Lung (tissue), 12 donors: ENCODE results near the gene ZNF619. TPM values are rescaled to one million over a fixed set of nuclear protein-coding genes. Genes with fewer than 3 reads are reported as not detected.

Experiments
- ATAC-seq: fragments of 200-7000 bp; cut with Tn5 transposase; one replicate; pipeline ENCODE4 v1.9.1; 2020; ENCODE audit warnings: moderate number of reproducible peaks; ENCODE audit not compliant: insufficient read depth, low FRiP score
- DNase-seq, 3 donors: peaks; one replicate each; pipeline ENCODE4 v3.0.0-alpha.2; 2013 to 2017
- H3K27ac ChIP-seq, 2 donors: one replicate each; pipeline ENCODE4 v1.5.1; 2013; ENCODE audit warnings: mild to moderate bottlenecking in 2 of 2, moderate library complexity in 2 of 2, control low read depth in 1 of 2, inconsistent platforms in 1 of 2, low read depth in 1 of 2, low read length in 1 of 2
- H3K27me3 ChIP-seq, 3 donors: one replicate each; pipeline ENCODE4 v1.5.1; 2013; ENCODE audit warnings: low read length in 2 of 3; ENCODE audit not compliant: control insufficient read depth in 3 of 3, insufficient read depth in 3 of 3
- H3K36me3 ChIP-seq, 4 donors: one replicate each; pipeline ENCODE4 v1.5.1; 2013; ENCODE audit warnings: low read length in 4 of 4, mild to moderate bottlenecking in 1 of 4, moderate library complexity in 1 of 4; ENCODE audit not compliant: control insufficient read depth in 4 of 4, insufficient read depth in 4 of 4
- H3K4me1 ChIP-seq, 5 donors: one replicate each; pipeline ENCODE4 v1.5.1; 2013; ENCODE audit warnings: low read length in 5 of 5, mild to moderate bottlenecking in 2 of 5, moderate library complexity in 1 of 5; ENCODE audit not compliant: control insufficient read depth in 5 of 5, insufficient read depth in 5 of 5
- H3K4me3 ChIP-seq: one replicate; pipeline ENCODE4 v1.5.1; 2013; ENCODE audit warnings: mild to moderate bottlenecking, control low read depth, moderate library complexity
- H3K9ac ChIP-seq, 2 donors: one replicate each; pipeline ENCODE4 v1.5.1; 2013; ENCODE audit warnings: low read length in 2 of 2, control low read depth in 1 of 2; ENCODE audit not compliant: insufficient read depth in 1 of 2
- H3K9me3 ChIP-seq, 4 donors: one replicate each; pipeline ENCODE4 v1.5.1; 2013; ENCODE audit warnings: low read length in 3 of 4, mild to moderate bottlenecking in 1 of 4, moderate library complexity in 1 of 4; ENCODE audit not compliant: control insufficient read depth in 4 of 4, insufficient read depth in 3 of 4
- CTCF ChIP-seq: IDR thresholded peaks from 2 replicates; pipeline ENCODE4 v1.5.1; 2012; ENCODE audit warnings: mild to moderate bottlenecking; ENCODE audit errors: control extremely low read depth, extremely low read depth
- WGBS, 2 donors: extraction: QIAGEN DNeasy Blood & Tissue Kit; methylation state at CpG; one replicate each; pipeline ENCODE4 v1.1.7; 2013; 5-methylcytosine and 5-hydroxymethylcytosine counted together
- polyA plus RNA-seq, 2 donors: library from polyadenylated mRNA; stranded (reverse); fragments of 200-250 nt; gene quantifications; one replicate each; pipeline ENCODE4 v1.2.1, GENCODE V29; 2013
- total RNA-seq, 2 donors: library from RNA; depleted of rRNA in 1 of 2; stranded (reverse); fragments of >200 nt in 1 of 2; gene quantifications; one replicate each; pipeline ENCODE4 v1.2.1, GENCODE V29; 2014 to 2021
- donor health status: control.
- donor health status: control.
- donor health status: Bipolar disorder and iron deficiency.
- donor health status: healthy.
- donor health status: DM: yes; HTN: yes; CAD: no.

Gene ZNF619
- total and polyA plus RNA-seq, 4 donors: 0.96 to 10.0 (median 5.0) TPM

GRCh38 chr3:40524222-40524567 is 47.3 kb downstream of the ZNF619 start:
- WGBS, 2 donors: 29 to 31% methylated on average over 5 of the region's 5 CpGs
- no peak for ATAC-seq

GRCh38 chr3:40524568-40525285 is 47.8 kb downstream of the ZNF619 start, which contains the start of gene ZNF621:
ZNF621 (plus strand) TSS chr3:40524960; CDS start chr3:40525841, 881 bp downstream.
- WGBS, 2 donors: 1 to 2% methylated on average over 56 to 59 of the region's 59 CpGs
- TF ChIP-seq CTCF: no peak
- Histone ChIP-seq H3K4me1 (peaks cover 0 to 15% (median 5%) of the 10 kb centered on the region in 5 donors), H3K27me3 (no peaks in the 10 kb centered on the region), H3K36me3 (peaks cover 2 to 6% (median 4%) of the 10 kb centered on the region in 4 donors), H3K9me3 (no peaks in the 10 kb centered on the region), H3K4me3 (peak within 1 kb of the TSS; percentile 96), H3K9ac (peak within 1 kb of the TSS; percentile 82 to 94), H3K27ac (peak within 1 kb of the TSS; percentile 81 to 100)
- ATAC-seq (peak; percentile 99), DNase-seq (peak; percentile 88 to 94 (median 92))

More at GRCh38 chr3:40524222-40524567, 47.3 kb downstream of the ZNF619 start:
- TF ChIP-seq CTCF: no peak
- no peak for DNase-seq
- H3K27me3 ChIP-seq: no peaks in the 10 kb centered on the region
- no peaks in the 10 kb centered on the region for H3K9me3 ChIP-seq
- H3K4me1 ChIP-seq: peaks cover 0 to 15% (median 5%) of the 10 kb centered on the region in 5 donors
- peak overlapping the region; percentile 82 to 94 for H3K9ac ChIP-seq
- peak overlapping the region; percentile 81 to 100 for H3K27ac ChIP-seq
- H3K4me3 ChIP-seq: peak overlapping the region; percentile 83
- peaks cover 0 to 6% (median 2%) of the 10 kb centered on the region in 4 donors for H3K36me3 ChIP-seq

- Histone ChIP-seq H3K9ac (no peak overlapping the region), H3K27ac (no peak overlapping the region), H3K27me3 (no peaks in the 10 kb centered on the region), H3K4me3 (no peak overlapping the region), H3K36me3 (peaks cover 21 to 40% (median 34%) of the 10 kb centered on the region in 4 donors), H3K9me3 (peaks cover 0 to 11% (median 8%) of the 10 kb centered on the region in 4 donors), H3K4me1 (peaks cover 0 to 15% (median 5%) of the 10 kb centered on the region in 5 donors)
- TF ChIP-seq CTCF: no peak
- peak in 1 of 3 donors; percentile 12 for DNase-seq
- no peak for ATAC-seq
- 93% methylated on average over 3 of the region's 3 CpGs for WGBS, 2 donors
Measured at GRCh38 chr3:40528426-40528825, 51.5 kb downstream of the ZNF619 start.
